Body of pancreas (tissue), 4 donors: ENCODE data around the gene MAP2K7. TPM values are rescaled to one million over a fixed set of nuclear protein-coding genes. Genes with fewer than 3 reads are reported as not detected.

Experiments used
- ATAC-seq: fragments of 150-250 bp; one replicate; pipeline ENCODE4 v1.9.1; 2016
- DNase-seq, 4 donors: peaks; one replicate each; pipeline ENCODE4 v3.0.0-alpha.2; 2019
- H3K27ac ChIP-seq, 4 donors: fragments of 200-600 bp; sonication (generic); 1 replicate in 3 of 4; 2 replicates in 1 of 4; pipeline versions ENCODE4 v1.5.1 to v1.6.1; 2016 to 2019; ENCODE audit warnings: mild to moderate bottlenecking in 1 of 4, mixed read lengths in 1 of 4, moderate library complexity in 1 of 4
- H3K27me3 ChIP-seq, 2 donors: fragments of 200-600 bp; sonication (generic); one replicate each; pipeline ENCODE4 v1.6.0; 2016; ENCODE audit warnings: mild to moderate bottlenecking in 1 of 2
- H3K36me3 ChIP-seq, 2 donors: fragments of 200-600 bp; sonication (generic); replicated peaks in 1 of 2; 2 replicates each; pipeline ENCODE4 v1.5.1; 2016; ENCODE audit warnings: low read depth in 2 of 2; ENCODE audit not compliant: insufficient read depth in 1 of 2
- H3K4me1 ChIP-seq: fragments of 200-600 bp; sonication (generic); one replicate; pipeline ENCODE4 v1.6.0; 2016
- H3K4me3 ChIP-seq, 2 donors: fragments of 200-600 bp; sonication (generic); 1 replicate in 1 of 2; 2 replicates in 1 of 2; pipeline ENCODE4 v1.5.1; 2016 to 2019
- H3K9me3 ChIP-seq, 3 donors: fragments of 200-600 bp; sonication (generic); 1 replicate in 2 of 3; 2 replicates in 1 of 3; pipeline ENCODE4 v1.5.1; 2016
- POLR2A ChIP-seq, 3 donors: fragments of 450-650 bp; IDR thresholded peaks; one replicate each; pipeline ENCODE4 v1.6.1; 2016; ENCODE audit warnings: antibody characterized with exemption in 3 of 3, mild to moderate bottlenecking in 2 of 3
- WGBS, 2 donors: methylation state at CpG; one replicate each; pipeline ENCODE4 v1.1.5; 2017; 5-methylcytosine and 5-hydroxymethylcytosine counted together
- intact Hi-C: fragments of 100-400 bp; cut with DNase I; formaldehyde crosslinking; loops from one replicate; pipeline ENCODE4 v1.15.1; 2023
- total RNA-seq, 2 donors: library from RNA; depleted of rRNA; stranded (reverse); fragments of >200 nt; gene quantifications; one replicate each; pipeline ENCODE4 v1.1.0, GENCODE V29; 2016
- TF ChIP-seq, protein P1 (sequence below), 7 experiments: fragments of 450-650 bp in 4 of 7; fragments of 200-600 bp in 3 of 7; sonication (generic) in 3 of 7; IDR thresholded peaks; one replicate each; pipeline ENCODE4 v1.5.1; 2016 to 2019; ENCODE audit warnings: antibody characterized with exemption in 7 of 7

MAP2K7 gene
- total RNA-seq, 2 donors from 2014 or later: 8.0 to 34.9 TPM

DNA sequence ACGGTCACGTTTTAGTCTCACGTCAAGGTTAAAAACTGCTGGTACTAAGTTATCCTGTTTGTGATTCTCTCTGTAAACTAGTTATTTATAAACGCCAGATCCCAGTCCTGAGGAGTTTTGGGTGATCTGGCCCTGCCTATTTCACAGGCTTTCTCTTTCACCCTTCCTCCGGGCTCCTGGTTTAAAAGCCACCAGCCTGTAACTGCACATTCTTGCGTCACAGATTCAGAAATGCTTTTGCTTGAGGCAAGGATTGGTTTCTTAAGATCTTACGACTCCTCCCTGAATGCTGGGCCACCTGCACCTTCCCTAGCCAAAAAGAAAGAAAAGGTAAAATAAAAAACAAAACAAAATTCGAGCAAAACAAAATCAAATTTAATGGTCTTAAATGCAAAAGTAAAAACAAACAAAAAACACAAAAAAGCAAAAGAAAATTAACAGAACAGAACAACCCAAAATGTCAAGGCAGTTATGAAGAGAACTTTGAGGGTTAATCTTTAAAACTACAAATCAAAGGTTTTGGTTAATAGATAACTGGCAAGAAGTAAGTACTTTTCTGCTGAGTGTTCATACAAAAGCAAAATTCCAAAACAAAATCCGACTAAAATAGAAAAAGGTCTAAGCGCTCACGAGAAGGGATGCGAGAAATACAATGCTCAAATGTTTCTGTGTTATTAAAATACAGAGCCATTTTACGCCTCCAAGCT is 58.4 kb downstream of the MAP2K7 start:
- intact Hi-C loops: loop anchor here (10.0 kb wide), 1 partner anchor 173 kb away; no protein-coding TSS in a partner anchor
- peak overlapping the region in 1 of 4 donors; percentile 16 for H3K27ac ChIP-seq
- DNase-seq: no peak
- TF ChIP-seq, protein P1, sequence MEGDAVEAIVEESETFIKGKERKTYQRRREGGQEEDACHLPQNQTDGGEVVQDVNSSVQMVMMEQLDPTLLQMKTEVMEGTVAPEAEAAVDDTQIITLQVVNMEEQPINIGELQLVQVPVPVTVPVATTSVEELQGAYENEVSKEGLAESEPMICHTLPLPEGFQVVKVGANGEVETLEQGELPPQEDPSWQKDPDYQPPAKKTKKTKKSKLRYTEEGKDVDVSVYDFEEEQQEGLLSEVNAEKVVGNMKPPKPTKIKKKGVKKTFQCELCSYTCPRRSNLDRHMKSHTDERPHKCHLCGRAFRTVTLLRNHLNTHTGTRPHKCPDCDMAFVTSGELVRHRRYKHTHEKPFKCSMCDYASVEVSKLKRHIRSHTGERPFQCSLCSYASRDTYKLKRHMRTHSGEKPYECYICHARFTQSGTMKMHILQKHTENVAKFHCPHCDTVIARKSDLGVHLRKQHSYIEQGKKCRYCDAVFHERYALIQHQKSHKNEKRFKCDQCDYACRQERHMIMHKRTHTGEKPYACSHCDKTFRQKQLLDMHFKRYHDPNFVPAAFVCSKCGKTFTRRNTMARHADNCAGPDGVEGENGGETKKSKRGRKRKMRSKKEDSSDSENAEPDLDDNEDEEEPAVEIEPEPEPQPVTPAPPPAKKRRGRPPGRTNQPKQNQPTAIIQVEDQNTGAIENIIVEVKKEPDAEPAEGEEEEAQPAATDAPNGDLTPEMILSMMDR (IDR thresholded peaks at IDR 0.05): no peak
- TF ChIP-seq POLR2A (IDR thresholded peaks at IDR 0.05): no peak
- no peaks in the 10 kb centered on the region for H3K27me3 ChIP-seq
- H3K4me3 ChIP-seq: no peak overlapping the region
- peaks cover 7 to 9% of the 10 kb centered on the region in 2 donors for H3K36me3 ChIP-seq
- ATAC-seq: no peak
- no peaks in the 10 kb centered on the region for H3K9me3 ChIP-seq
- 52 to 68% methylated on average over 13 of the region's 13 CpGs for WGBS, 2 donors
- H3K4me1 ChIP-seq: no peaks in the 10 kb centered on the region

DNA sequence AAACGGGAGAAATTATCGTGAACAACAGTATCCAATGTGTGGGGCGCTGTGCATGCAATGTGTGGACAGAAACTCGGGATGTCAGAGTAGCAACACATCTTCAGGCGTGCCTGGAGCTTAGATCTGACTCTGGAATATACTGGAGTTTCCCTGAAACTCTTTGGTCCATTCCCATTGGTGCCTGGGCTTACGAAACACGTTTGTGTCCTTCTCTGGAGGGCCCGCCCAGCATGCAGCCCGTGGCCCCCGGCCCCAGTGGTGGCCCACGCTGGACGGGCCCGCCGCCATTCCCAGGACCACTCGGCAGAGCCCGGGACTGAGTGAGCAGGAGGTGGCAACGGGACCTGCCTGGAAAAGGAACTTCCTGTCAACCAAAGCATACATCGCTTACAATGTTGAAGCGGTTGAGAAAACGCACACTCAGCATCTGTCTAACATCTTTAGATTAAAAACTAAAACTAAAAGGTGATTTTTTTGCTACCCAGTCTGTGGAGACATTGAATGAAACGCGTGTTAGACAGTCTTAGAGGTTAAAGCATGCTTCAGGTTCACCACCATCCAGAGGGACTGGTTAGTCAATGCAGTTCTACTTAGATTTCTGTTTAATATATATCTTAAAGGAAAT is 59.1 kb downstream of the MAP2K7 start:
- TF ChIP-seq, protein P1 (IDR thresholded peaks at IDR 0.05): no peak
- no peak for TF ChIP-seq POLR2A (IDR thresholded peaks at IDR 0.05)
- H3K4me3 ChIP-seq: no peak overlapping the region
- WGBS, 2 donors: 65 to 70% methylated on average over 10 to 22 of the region's 22 CpGs
- DNase-seq: no peak
- H3K9me3 ChIP-seq: no peaks in the 10 kb centered on the region
- peaks cover 7 to 15% of the 10 kb centered on the region in 2 donors for H3K36me3 ChIP-seq
- ATAC-seq: no peak
- intact Hi-C loops: loop anchor here (10.0 kb wide), 1 partner anchor 172 kb away; no protein-coding TSS in a partner anchor
- H3K27ac ChIP-seq: no peak overlapping the region
- H3K4me1 ChIP-seq: no peaks in the 10 kb centered on the region
- no peaks in the 10 kb centered on the region for H3K27me3 ChIP-seq

DNA sequence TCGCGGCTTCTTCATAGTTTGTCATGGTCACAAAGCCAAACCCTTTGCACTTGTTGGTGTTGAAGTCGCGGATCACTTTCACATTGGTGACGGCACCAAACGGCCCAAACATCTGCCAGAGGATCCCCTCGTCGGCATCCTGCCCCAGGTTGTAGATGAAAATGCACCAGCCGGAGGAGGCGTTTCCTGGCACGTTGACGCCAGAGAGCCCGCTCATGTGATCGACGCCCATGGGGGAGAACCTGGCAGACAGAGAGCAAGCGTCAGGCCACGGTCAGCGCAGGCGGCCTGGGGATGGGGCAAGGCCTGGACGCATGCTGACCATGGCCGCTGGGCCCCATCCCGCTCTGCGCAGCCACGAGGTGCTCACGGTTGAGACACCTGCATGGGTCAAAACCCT is 59.9 kb downstream of the MAP2K7 start:
- no peak for ATAC-seq
- no peak overlapping the region for H3K4me3 ChIP-seq
- H3K9me3 ChIP-seq: no peaks in the 10 kb centered on the region
- H3K36me3 ChIP-seq: peaks cover 7 to 15% of the 10 kb centered on the region in 2 donors
- H3K27me3 ChIP-seq: no peaks in the 10 kb centered on the region
- H3K27ac ChIP-seq: no peak overlapping the region
- no peak for DNase-seq
- intact Hi-C loops: loop anchor here (10.0 kb wide), 1 partner anchor 171 kb away; no protein-coding TSS in a partner anchor
- TF ChIP-seq, protein P1 (IDR thresholded peaks at IDR 0.05): no peak
- TF ChIP-seq POLR2A (IDR thresholded peaks at IDR 0.05): no peak
- WGBS, 2 donors: 91 to 94% methylated on average over 25 of the region's 25 CpGs
- H3K4me1 ChIP-seq: no peaks in the 10 kb centered on the region

Other genes with a start within 250 kb of the MAP2K7 start
- gene RETN, start 234.8 kb upstream of the MAP2K7 start, total RNA-seq: not detected
- not detected for gene MCEMP1, start 226.8 kb upstream of the MAP2K7 start, total RNA-seq
- gene TRAPPC5, start 223.0 kb upstream of the MAP2K7 start, total RNA-seq: 10 to 100 TPM; 10.9 to 18.7 TPM
- gene FCER2, start 201.7 kb upstream of the MAP2K7 start, total RNA-seq: not detected
- gene CLEC4G, start 171.8 kb upstream of the MAP2K7 start, total RNA-seq: 1 to 10 TPM in 1 of 2 donors, under 1 TPM in 1; 0.52 to 6.6 TPM
- gene CD209, start 156.3 kb upstream of the MAP2K7 start, total RNA-seq: 1 to 10 TPM; 1.6 to 2.0 TPM
- gene CLEC4M, start 140.6 kb upstream of the MAP2K7 start, total RNA-seq: not detected
- 10 to 100 TPM in 1 of 2 donors, 1 to 10 TPM in 1; 6.0 to 12.9 TPM for gene EVI5L, start 73.7 kb upstream of the MAP2K7 start, total RNA-seq
- 10 to 100 TPM in 1 of 2 donors, 1 to 10 TPM in 1; 1.0 to 12.9 TPM for gene PRR36, start 29.5 kb upstream of the MAP2K7 start, total RNA-seq
- gene LRRC8E, start 15.4 kb upstream of the MAP2K7 start, total RNA-seq: 1 to 10 TPM; 2.6 to 3.4 TPM
- 1 to 10 TPM in 1 of 2 donors, not detected in 1; 9.9 TPM for gene TGFBR3L, start 11.0 kb downstream of the MAP2K7 start, total RNA-seq
- gene SNAPC2, start 16.5 kb downstream of the MAP2K7 start, total RNA-seq: 1 to 10 TPM; 6.3 to 9.1 TPM
- gene CTXN1, start 22.3 kb downstream of the MAP2K7 start, total RNA-seq: 10 to 100 TPM in 1 of 2 donors, 1 to 10 TPM in 1; 5.7 to 10.2 TPM
- gene TIMM44, start 39.8 kb downstream of the MAP2K7 start, total RNA-seq: 10 to 100 TPM; 20.5 to 73.8 TPM
- 10 to 100 TPM in 1 of 2 donors, 1 to 10 TPM in 1; 9.3 to 15.8 TPM for gene ELAVL1, start 101.8 kb downstream of the MAP2K7 start, total RNA-seq
- gene CCL25, start 148.9 kb downstream of the MAP2K7 start, total RNA-seq: not detected
- under 1 TPM in 1 of 2 donors, not detected in 1; 0.26 TPM for gene FBN3, start 245.7 kb downstream of the MAP2K7 start, total RNA-seq